GM18498 (cell line): Measurements from ENCODE around the gene KITLG.
"Not testable (repeated sequence)": the region's sequence is repeated elsewhere in the genome, so short reads cannot be mapped to it uniquely, and the experiment has no call there.

Experiments
- ATAC-seq: cut with Tn5 transposase; IDR thresholded peaks from one replicate; pipeline ENCODE4 v1.9.1; 2021; ENCODE audit warnings: mild to moderate bottlenecking, moderate library complexity; ENCODE audit not compliant: unreplicated experiment

Gene KITLG

DNA sequence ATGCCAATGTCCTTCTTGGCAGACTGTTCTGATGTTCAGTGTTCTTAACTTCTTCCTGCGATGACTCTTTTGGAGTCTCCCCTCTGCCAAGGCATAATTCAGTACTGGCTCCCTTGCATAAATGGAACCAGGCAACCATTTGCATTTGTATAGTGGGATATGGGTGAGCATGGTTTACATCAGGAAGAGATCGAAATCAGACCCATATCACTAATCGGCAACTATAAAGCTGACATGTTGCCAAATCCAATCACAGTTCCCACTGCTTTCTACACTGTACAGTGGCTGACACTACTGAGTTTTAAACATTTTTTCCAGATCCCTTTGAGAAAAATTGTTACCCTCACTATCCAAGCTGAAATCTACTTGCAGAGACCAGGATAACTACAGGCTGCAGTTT, 83.8 kb downstream of the KITLG start:
- ATAC-seq: no peak

- ATAC-seq: no peak
Observed at GRCh38 chr12:88495031-88495430, 85.2 kb downstream of the KITLG start.

DNA sequence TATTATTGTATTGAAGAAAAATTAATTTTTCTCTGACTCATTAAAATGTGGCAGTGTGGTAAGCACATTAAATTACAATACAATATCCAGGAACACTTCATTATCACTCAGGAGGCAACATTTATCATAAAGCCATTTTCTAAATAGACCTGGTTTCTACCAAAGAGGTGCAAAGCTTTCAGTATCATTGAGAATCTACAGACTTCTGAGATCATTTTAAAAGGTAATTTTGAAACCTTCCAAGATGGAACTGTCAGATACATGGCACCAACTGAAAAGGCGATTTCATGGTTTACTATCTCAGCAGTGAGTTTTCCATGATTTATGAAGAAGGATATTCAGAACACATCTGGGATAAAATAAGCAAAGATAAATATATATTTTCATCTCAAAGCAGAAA, 85.8 kb downstream of the KITLG start:
- no peak for ATAC-seq

DNA sequence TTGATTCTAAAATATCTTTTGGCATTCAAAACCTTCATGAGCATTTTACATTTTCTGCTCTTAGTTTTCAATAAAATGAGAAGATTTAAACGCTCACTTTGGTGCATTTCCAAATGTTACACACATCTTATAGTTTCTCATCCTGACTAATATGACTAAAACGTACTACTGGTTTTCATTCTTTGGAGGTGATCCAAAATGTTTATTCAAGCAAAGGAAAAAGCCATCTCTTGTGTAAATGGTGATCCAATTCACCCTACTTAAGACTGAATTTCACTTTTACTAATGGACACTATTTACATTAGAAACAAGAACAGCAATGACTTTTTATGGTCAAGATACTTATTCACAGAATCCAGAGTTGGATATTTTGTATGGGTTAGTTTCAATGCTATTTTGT, 86.6 kb downstream of the KITLG start:
- no peak for ATAC-seq

DNA sequence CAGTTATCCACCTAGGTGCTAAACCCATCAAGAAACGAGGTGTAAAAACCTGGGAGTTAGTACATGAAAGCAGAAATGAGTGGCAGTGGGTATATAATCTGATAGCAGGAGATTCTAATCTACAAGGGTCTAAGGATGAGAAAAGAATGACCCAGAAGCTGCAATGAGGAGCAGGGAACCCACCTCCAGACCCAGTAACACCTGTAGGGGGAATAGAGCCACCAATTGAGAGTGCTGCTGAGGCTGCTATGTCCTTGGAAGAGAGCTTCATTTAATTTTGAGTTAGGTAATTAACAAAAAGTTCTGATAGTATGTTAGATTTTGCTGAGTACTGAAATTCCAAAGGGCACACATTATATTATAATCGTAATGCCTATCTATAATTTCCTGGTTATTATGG, 89.8 kb downstream of the KITLG start:
- no peak for ATAC-seq

GRCh38 chr12:88472775-88473174, 107.5 kb downstream of the KITLG start:
- ATAC-seq: no peak

- no peak for ATAC-seq
Observed at GRCh38 chr12:88472248-88472647, 108.0 kb downstream of the KITLG start.

- no peak for ATAC-seq
Observed at GRCh38 chr12:88471331-88472045, 108.8 kb downstream of the KITLG start.

DNA sequence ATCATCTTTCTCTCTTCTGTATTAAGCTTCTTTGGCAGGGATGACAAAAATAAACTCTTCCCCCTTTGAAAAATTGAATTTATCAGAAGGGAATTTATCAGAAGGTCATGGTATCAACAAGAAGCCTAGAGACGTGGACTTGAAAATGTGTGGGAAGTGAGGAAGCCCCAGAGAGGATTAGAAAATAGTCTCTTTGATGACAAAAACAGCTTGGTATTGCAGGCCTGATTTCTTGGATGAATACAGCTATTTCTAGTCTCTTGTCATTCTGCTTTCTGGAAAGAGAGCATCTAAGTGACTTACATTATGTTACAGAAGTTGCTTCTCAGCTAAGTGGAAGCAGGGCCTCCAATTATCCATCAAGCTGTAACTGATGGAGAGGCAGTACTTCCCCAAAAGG, 111.1 kb downstream of the KITLG start:
- no peak for ATAC-seq

DNA sequence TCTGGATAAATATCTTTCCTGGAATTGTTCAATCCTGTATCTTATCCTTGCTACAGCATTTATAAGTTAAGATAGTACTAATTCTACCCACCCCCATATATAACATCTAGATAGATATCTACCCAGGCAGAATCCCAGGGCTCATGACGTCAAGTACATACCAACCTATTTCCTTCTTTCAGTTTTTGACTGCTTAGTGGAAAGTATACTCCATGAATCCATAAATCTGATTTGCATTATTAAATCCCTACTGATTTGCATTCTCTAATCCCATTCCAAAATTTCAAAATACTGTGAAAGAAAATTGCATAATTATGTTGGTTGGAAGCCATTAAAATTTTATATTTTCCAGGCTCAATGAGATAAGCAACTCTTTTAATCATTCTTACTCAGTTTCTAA, 111.7 kb downstream of the KITLG start:
- no peak for ATAC-seq

GRCh38 chr12:88466708-88467107, 113.6 kb downstream of the KITLG start:
- not testable (repeated sequence) for ATAC-seq

DNA sequence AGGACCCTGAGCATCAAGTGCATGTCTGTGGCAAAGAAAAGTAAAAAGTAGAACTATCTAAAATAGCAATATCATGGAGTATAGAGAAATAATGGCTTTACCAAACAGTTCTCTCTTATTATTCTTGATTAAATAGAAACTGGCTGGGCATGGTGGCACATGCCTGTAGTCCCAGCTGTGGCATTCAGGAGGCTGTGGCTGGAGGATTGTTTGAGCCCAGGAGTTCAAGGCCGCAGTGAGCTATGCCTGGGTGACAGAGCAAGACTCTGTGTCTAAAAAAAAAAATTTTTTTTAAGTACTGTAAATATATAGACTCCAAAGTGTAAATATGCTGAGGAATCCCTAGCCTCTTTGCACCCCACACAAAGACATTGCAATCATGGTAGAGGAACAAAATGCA, 121.9 kb downstream of the KITLG start:
- ATAC-seq: no peak

- no peak for ATAC-seq
Observed at GRCh38 chr12:88453323-88453722, 126.9 kb downstream of the KITLG start.

- no peak for ATAC-seq
Observed at GRCh38 chr12:88451205-88451604, 129.1 kb downstream of the KITLG start.

GRCh38 chr12:88450136-88450535, 130.1 kb downstream of the KITLG start:
- ATAC-seq: no peak

DNA sequence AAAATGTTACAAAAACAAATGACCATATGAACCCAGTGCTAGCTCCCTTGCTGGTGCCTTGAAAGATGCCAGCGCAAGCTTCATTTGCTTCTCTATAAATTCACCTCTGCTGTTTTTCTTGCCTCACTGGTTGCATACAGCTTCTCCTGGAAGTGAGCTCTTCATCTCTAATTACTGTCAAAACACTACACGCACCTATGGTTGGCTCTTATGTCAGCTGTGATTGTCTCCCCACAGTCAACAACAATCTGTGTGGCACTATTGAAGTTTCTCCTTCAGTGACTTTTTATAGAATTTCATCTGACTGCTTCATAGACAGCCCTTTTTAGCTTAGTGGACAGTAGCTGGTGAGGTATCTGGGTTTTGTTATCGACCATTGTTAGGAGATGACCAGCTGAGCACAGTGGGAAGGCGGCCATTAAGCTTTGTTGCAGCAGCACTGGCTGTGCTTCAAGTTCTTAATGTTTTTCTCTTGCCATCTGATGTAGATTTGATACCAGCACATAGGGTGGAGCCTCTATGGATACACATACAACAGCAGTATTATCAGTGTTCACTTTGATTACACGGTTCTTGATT, 131.8 kb downstream of the KITLG start:
- ATAC-seq: no peak

DNA sequence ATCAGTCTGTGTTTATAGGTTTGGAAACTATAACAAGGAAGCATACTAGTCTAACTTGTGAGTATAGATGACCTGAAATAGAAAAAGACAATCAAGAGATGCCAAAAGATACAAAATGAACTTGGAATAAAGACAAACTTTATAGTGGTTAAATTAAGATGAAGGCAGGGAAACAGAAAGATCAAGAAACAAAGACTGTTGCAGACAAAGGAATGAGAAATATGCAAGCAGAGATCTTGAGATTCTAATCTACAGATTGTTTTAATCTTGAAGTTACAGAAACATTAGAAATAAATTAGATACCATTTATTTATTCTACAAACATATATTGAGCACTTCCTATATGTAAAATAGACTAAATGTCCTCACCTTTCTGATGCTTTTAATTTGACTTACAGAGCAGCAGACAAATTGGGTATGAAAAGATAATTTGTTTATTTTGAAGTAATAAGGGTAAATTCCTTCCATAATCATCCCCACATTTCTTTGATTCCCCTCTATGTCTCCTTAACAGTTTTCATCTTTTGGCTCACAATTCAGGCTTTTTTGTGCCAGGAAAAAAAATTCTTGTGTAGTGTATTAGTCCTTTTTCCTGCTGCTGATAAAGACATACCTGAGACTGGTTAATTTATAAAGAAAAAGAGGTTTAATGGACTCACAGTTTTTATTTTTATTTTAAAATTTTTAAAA, 134.4 kb downstream of the KITLG start:
- ATAC-seq: no peak

- no peak for ATAC-seq
Observed at GRCh38 chr12:88444481-88444880, 135.8 kb downstream of the KITLG start.
